Uterus (tissue), 2 donors: ENCODE results near the gene ZNF775.

Experiments used
- CTCF ChIP-seq, 4 experiments: fragments of 200-600 bp in 2 of 4; fragments of 450-650 bp in 2 of 4; sonication (generic) in 2 of 4; IDR thresholded peaks; one replicate each; pipeline ENCODE4 v1.5.1; 2016 to 2019; ENCODE audit warnings: antibody characterized with exemption in 4 of 4, mild to moderate bottlenecking in 2 of 4, moderate library complexity in 1 of 4
- POLR2A ChIP-seq, 2 donors: fragments of 450-650 bp; IDR thresholded peaks; one replicate each; pipeline ENCODE4 v1.6.1; 2016; ENCODE audit warnings: antibody characterized with exemption in 2 of 2, mild to moderate bottlenecking in 1 of 2, moderate library complexity in 1 of 2

- TF ChIP-seq CTCF (IDR thresholded peaks at IDR 0.05) = no peak
- no peak for TF ChIP-seq POLR2A (IDR thresholded peaks at IDR 0.05)
These were observed 11.4 kb upstream of the ZNF775 start for GRCh38 chr7:150367677-150368095.
